AG09309 (cell line): ENCODE measurements around the gene NOX4.
"Not testable (repeated sequence)": the region's sequence is repeated elsewhere in the genome, so short reads cannot be mapped to it uniquely, and the experiment has no call there.

Source experiments
- DNase-seq: peaks from one replicate; pipeline ENCODE4 v3.0.0-alpha.2; 2010; ENCODE audit warnings: low read depth
- H3K4me3 ChIP-seq: 2 replicates; pipeline ENCODE4 v1.5.1; 2011; ENCODE audit warnings: mild to moderate bottlenecking, low read depth, low read length, moderate library complexity; ENCODE audit not compliant: control insufficient read depth
- TF ChIP-seq, protein P1 (sequence below): IDR thresholded peaks from 2 replicates; pipeline ENCODE4 v1.5.1; 2011; ENCODE audit warnings: mild to moderate bottlenecking, low read depth, low read length, inconsistent platforms; ENCODE audit not compliant: insufficient read depth, control insufficient read depth; ENCODE audit errors: missing control alignments

Gene NOX4

GRCh38 chr11:89381094-89381493 lies 110.1 kb downstream of the NOX4 start:
- TF ChIP-seq, protein P1, sequence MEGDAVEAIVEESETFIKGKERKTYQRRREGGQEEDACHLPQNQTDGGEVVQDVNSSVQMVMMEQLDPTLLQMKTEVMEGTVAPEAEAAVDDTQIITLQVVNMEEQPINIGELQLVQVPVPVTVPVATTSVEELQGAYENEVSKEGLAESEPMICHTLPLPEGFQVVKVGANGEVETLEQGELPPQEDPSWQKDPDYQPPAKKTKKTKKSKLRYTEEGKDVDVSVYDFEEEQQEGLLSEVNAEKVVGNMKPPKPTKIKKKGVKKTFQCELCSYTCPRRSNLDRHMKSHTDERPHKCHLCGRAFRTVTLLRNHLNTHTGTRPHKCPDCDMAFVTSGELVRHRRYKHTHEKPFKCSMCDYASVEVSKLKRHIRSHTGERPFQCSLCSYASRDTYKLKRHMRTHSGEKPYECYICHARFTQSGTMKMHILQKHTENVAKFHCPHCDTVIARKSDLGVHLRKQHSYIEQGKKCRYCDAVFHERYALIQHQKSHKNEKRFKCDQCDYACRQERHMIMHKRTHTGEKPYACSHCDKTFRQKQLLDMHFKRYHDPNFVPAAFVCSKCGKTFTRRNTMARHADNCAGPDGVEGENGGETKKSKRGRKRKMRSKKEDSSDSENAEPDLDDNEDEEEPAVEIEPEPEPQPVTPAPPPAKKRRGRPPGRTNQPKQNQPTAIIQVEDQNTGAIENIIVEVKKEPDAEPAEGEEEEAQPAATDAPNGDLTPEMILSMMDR, result no peak
- DNase-seq, result peak; percentile 89
- H3K4me3 ChIP-seq, result no peak overlapping the region

DNA sequence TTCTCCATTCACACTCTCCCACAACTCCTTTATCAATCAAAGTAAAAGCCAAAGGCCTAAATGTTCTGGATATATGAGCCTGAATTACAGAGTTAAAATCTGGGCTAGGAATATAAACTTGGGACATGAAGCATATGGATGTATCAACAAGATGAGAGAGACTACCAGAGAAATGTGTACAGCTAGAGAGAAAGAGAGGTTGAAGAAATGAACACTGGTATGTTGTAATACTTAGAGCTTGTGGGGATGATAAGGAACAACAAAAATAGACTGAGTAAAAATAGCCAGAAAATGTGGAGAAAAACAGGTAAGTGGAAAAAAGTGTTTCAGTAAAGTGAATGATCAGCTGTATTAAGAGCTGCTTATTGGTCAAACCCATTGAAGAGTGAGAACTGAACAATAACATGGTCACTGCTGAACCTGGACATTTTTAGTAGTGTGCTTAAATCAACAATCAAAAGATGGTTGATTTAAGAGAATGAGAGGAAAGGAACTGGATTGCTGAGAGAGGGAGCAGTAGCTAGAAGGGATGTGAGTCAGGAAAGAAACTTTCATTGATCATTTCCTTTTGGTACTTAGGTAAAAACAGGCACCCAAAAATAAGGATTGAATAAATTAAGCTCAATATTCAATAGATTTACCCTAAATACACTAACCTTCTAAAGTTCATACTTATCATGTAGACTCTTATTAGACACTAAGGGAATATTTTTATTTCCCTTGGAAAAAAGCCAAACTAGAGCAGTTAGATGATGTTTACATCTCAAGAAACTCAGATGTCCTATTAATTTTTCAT lies 111.0 kb downstream of the NOX4 start:
- H3K4me3 ChIP-seq, DNase-seq: not testable (repeated sequence)

- not testable (repeated sequence) for DNase-seq, H3K4me3 ChIP-seq
These were observed 112.2 kb downstream of the NOX4 start for GRCh38 chr11:89378986-89379385.

DNA sequence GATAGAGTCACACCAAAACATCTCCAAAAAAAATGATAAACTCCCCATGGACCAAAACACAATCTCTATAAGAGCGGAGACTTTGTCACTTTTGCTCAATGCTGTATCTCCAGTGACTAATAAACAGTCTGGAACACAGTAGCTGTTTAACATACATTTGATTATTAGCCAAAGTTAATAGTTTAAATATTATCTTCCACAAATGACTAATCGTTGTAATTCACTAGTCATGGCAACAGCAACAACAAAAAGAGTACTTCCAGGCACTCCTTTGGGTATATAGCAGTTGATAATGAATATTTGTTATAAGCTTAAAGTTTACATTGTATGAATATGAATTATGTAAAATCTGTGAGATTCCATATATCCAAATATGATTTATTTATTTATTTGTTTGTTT lies 121.8 kb downstream of the NOX4 start:
- not testable (repeated sequence) for DNase-seq

GRCh38 chr11:89364856-89365255 lies 126.3 kb downstream of the NOX4 start:
- not testable (repeated sequence) for DNase-seq, H3K4me3 ChIP-seq

More for the DNA sequence above, 121.8 kb downstream of the NOX4 start:
- H3K4me3 ChIP-seq, result not testable (repeated sequence)

GRCh38 chr11:89361734-89362133 lies 129.4 kb downstream of the NOX4 start:
- no peak overlapping the region for H3K4me3 ChIP-seq
- TF ChIP-seq, protein P1, result no peak
- DNase-seq, result no peak

- H3K4me3 ChIP-seq, DNase-seq: not testable (repeated sequence)
These were observed 132.0 kb downstream of the NOX4 start for GRCh38 chr11:89359208-89359607.

- no peak overlapping the region for H3K4me3 ChIP-seq
- no peak for DNase-seq
- TF ChIP-seq, protein P1, result no peak
These were observed 132.4 kb downstream of the NOX4 start for GRCh38 chr11:89358761-89359160.

GRCh38 chr11:89355646-89356045 lies 135.5 kb downstream of the NOX4 start:
- TF ChIP-seq, protein P1, result no peak
- DNase-seq, result no peak
- no peak overlapping the region for H3K4me3 ChIP-seq

DNA sequence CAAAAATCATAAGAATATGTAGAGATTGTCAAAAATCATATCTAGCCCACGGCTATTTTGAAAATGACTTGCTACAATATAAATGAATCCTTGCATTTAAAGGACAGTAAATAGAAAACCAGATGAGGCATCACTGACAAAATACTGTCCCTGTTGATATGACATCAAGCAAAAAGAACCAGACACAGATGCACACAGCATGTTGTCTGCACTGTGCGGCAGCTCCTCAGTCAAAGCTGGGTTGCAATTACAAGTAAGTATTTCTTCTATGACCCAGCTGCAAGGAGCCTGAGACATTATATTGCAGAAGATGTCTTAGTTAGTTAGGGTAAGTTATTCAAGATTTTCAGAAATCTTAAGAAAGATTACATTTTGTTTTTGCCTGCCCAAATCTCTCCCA lies 136.7 kb downstream of the NOX4 start:
- H3K4me3 ChIP-seq, DNase-seq: not testable (repeated sequence)
